OCI-M2 (cell line): Measurements from ENCODE around the gene UPK3BL1.
"Not testable (repeated sequence)": the region's sequence is repeated elsewhere in the genome, so short reads cannot be mapped to it uniquely, and the experiment has no call there.

ENCODE experiments used
- DNase-seq: peaks from one replicate; lab custom pipeline; 2025; ENCODE audit not compliant: unreplicated experiment; lab: John Stamatoyannopoulos, UW

The UPK3BL1 gene

GRCh38 chr7:102630622-102631021 lies 12.0 kb downstream of the UPK3BL1 start:
- DNase-seq: not testable (repeated sequence)

- DNase-seq: not testable (repeated sequence)
These were observed 15.2 kb downstream of the UPK3BL1 start for GRCh38 chr7:102627271-102627904.

GRCh38 chr7:102618122-102618521 lies 24.5 kb downstream of the UPK3BL1 start:
- not testable (repeated sequence) for DNase-seq

- not testable (repeated sequence) for DNase-seq
These were observed 26.0 kb downstream of the UPK3BL1 start, which contains the start of gene RASA4 for GRCh38 chr7:102616507-102617125. RASA4 (minus strand) TSS chr7:102616756; CDS start chr7:102616689, 67 bp downstream.

- not testable (repeated sequence) for DNase-seq
These were observed 26.7 kb downstream of the UPK3BL1 start for GRCh38 chr7:102615930-102616329.

GRCh38 chr7:102614873-102615272 lies 27.7 kb downstream of the UPK3BL1 start:
- DNase-seq: not testable (repeated sequence)

GRCh38 chr7:102614346-102614697 lies 28.3 kb downstream of the UPK3BL1 start:
- not testable (repeated sequence) for DNase-seq

GRCh38 chr7:102613575-102614345 lies 28.8 kb downstream of the UPK3BL1 start:
- not testable (repeated sequence) for DNase-seq

GRCh38 chr7:102611675-102612325 lies 30.8 kb downstream of the UPK3BL1 start:
- not testable (repeated sequence) for DNase-seq

- not testable (repeated sequence) for DNase-seq
These were observed 31.4 kb downstream of the UPK3BL1 start for GRCh38 chr7:102611013-102611674.

- not testable (repeated sequence) for DNase-seq
These were observed 32.1 kb downstream of the UPK3BL1 start for GRCh38 chr7:102610441-102610840.

- not testable (repeated sequence) for DNase-seq
These were observed 32.9 kb downstream of the UPK3BL1 start for GRCh38 chr7:102609734-102610133.

GRCh38 chr7:102606848-102607247 lies 35.7 kb downstream of the UPK3BL1 start:
- not testable (repeated sequence) for DNase-seq

GRCh38 chr7:102604431-102605145 lies 38.0 kb downstream of the UPK3BL1 start:
- not testable (repeated sequence) for DNase-seq

- not testable (repeated sequence) for DNase-seq
These were observed 40.3 kb downstream of the UPK3BL1 start for GRCh38 chr7:102602317-102602716.

GRCh38 chr7:102599699-102600098 lies 42.9 kb downstream of the UPK3BL1 start:
- DNase-seq: not testable (repeated sequence)

- DNase-seq: not testable (repeated sequence)
These were observed 46.6 kb downstream of the UPK3BL1 start for GRCh38 chr7:102596036-102596435.

- DNase-seq: not testable (repeated sequence)
These were observed 48.8 kb downstream of the UPK3BL1 start for GRCh38 chr7:102593637-102594334.

- DNase-seq: not testable (repeated sequence)
These were observed 50.0 kb downstream of the UPK3BL1 start for GRCh38 chr7:102592477-102593019.
